A549 (cell line): ENCODE data around the gene MBNL3.

Experiments used
- CBX2 ChIP-seq: fragments of 200-600 bp; sonication (generic); IDR thresholded peaks from 2 replicates; pipeline ENCODE4 v1.6.1; 2016; ENCODE audit warnings: low read depth, mild to moderate bottlenecking, borderline replicate concordance
- CHD2 ChIP-seq: fragments of 150-350 bp; IDR thresholded peaks from 2 replicates; pipeline ENCODE4 v1.6.1; 2014; ENCODE audit warnings: low read length; ENCODE audit not compliant: partially characterized antibody
- CTCF ChIP-seq: fragments of >200 bp; sonication (Bioruptor Twin); formaldehyde crosslinking; IDR thresholded peaks from 3 replicates; pipeline ENCODE4 v1.5.1; 2016
- EHF ChIP-seq: fragments of 250-450 bp; sonication (Bioruptor Pico); IDR thresholded peaks from 2 replicates; pipeline ENCODE4 v1.5.0; 2020; ENCODE audit warnings: mild to moderate bottlenecking
- ELK1 ChIP-seq: fragments of 150-350 bp; IDR thresholded peaks from 2 replicates; pipeline ENCODE4 v1.6.1; 2014; ENCODE audit warnings: low read depth, mild to moderate bottlenecking, low read length
- FOSL2 ChIP-seq, 2 experiments: fragments of 450-650 bp in 1 of 2; fragments of >200 bp in 1 of 2; sonication (Bioruptor Twin) in 1 of 2; formaldehyde crosslinking; IDR thresholded peaks; 2 replicates each; pipeline versions ENCODE4 v1.5.0 to v1.6.1; 2016 to 2020; ENCODE audit warnings: mild to moderate bottlenecking in 1 of 2, moderate library complexity in 1 of 2
- POLR2A ChIP-seq: IDR thresholded peaks from 2 replicates; pipeline ENCODE4 v1.6.1; 2012; ENCODE audit warnings: mild to moderate bottlenecking, low read length
- REST ChIP-seq: fragments of 200-600 bp; sonication (generic); IDR thresholded peaks from 2 replicates; pipeline ENCODE4 v1.6.1; 2016; ENCODE audit warnings: antibody characterized with exemption, mild to moderate bottlenecking, moderate library complexity
- USF2 ChIP-seq: fragments of 450-650 bp; IDR thresholded peaks from 2 replicates; pipeline ENCODE4 v1.6.1; 2014; ENCODE audit warnings: antibody characterized with exemption

- TF ChIP-seq CTCF, result no peak
- no peak for TF ChIP-seq FOSL2 (IDR thresholded peaks at IDR 0.05)
- no peak for TF ChIP-seq FOSL2 (CRISPR knock-in tag; IDR thresholded peaks at IDR 0.05)
- no peak for TF ChIP-seq POLR2A
- TF ChIP-seq CHD2, result no peak
- TF ChIP-seq EHF (CRISPR knock-in tag), result no peak
- no peak for TF ChIP-seq USF2
- no peak for TF ChIP-seq ELK1
- TF ChIP-seq REST, result no peak
- no peak for TF ChIP-seq CBX2
Measured at GRCh38 chrX:132394591-132394990, 94.2 kb downstream of the MBNL3 start.
